NCI-H187 (cell line): ENCODE measurements around the gene DCTN5.

ENCODE experiments used
- DNase-seq, 2 experiments: peaks; one replicate each; lab custom pipeline; 2025; lab: John Stamatoyannopoulos, UW

DCTN5 gene

GRCh38 chr16:23663918-23664317 is 22.7 kb downstream of the DCTN5 start:
- no peak for DNase-seq

- DNase-seq, result no peak
Measured at GRCh38 chr16:23666571-23667354, 25.5 kb downstream of the DCTN5 start.

- DNase-seq, result no peak
Measured at GRCh38 chr16:23667355-23667659, 26.0 kb downstream of the DCTN5 start.

- DNase-seq, result no peak
Measured at GRCh38 chr16:23668225-23668624, 27.0 kb downstream of the DCTN5 start.

- no peak for DNase-seq
Measured at GRCh38 chr16:23668873-23669272, 27.6 kb downstream of the DCTN5 start.

- no peak for DNase-seq
Measured at GRCh38 chr16:23670137-23670776, 29.0 kb downstream of the DCTN5 start.

- no peak for DNase-seq
Measured at GRCh38 chr16:23673971-23674614, 32.8 kb downstream of the DCTN5 start.

GRCh38 chr16:23676924-23677480 is 35.7 kb downstream of the DCTN5 start:
- DNase-seq, result no peak

GRCh38 chr16:23678430-23679273 is 37.4 kb downstream of the DCTN5 start, which contains the start of gene PLK1:
TSS of gene PLK1 (plus strand) at chr16:23678889. CDS start at chr16:23678933, 44 bp downstream.
- DNase-seq, result peak; percentile 35 to 67

- peak in 1 of 2 experiments; percentile 1 for DNase-seq
Measured at GRCh38 chr16:23679274-23679985, 38.2 kb downstream of the DCTN5 start.

- no peak for DNase-seq
Measured at GRCh38 chr16:23679986-23680336, 38.7 kb downstream of the DCTN5 start.

- DNase-seq, result no peak
Measured at GRCh38 chr16:23682181-23682580, 40.9 kb downstream of the DCTN5 start.

GRCh38 chr16:23683487-23683886 is 42.2 kb downstream of the DCTN5 start:
- no peak for DNase-seq

GRCh38 chr16:23687034-23687808 is 46.0 kb downstream of the DCTN5 start:
- DNase-seq, result no peak

GRCh38 chr16:23689442-23690187 is 48.3 kb downstream of the DCTN5 start:
- no peak for DNase-seq

- DNase-seq, result no peak
Measured at GRCh38 chr16:23690771-23691482, 49.7 kb downstream of the DCTN5 start.

- no peak for DNase-seq
Measured at GRCh38 chr16:23691483-23692189, 50.4 kb downstream of the DCTN5 start.

GRCh38 chr16:23692190-23692837 is 51.0 kb downstream of the DCTN5 start:
- DNase-seq, result no peak
